Chondrocyte (in vitro differentiated cells): ENCODE measurements around the gene GADL1. TPM values are rescaled to one million over a fixed set of nuclear protein-coding genes. Genes with fewer than 3 reads are reported as not detected.

ENCODE experiments used
- DNase-seq: peaks from one replicate; pipeline ENCODE4 v3.0.0; 2021; ENCODE audit warnings: mixed read lengths, low spot score
- H3K27ac Mint-ChIP-seq: one replicate; pipeline ENCODE4 v1.8.0; 2021; ENCODE audit warnings: mild to moderate bottlenecking, moderate library complexity, mixed read lengths; ENCODE audit not compliant: unreplicated experiment
- H3K27me3 Mint-ChIP-seq: 2 replicates; pipeline ENCODE4 v1.8.0; 2021; ENCODE audit warnings: low read depth, mixed read lengths
- H3K36me3 Mint-ChIP-seq: 2 replicates; pipeline ENCODE4 v1.8.0; 2021; ENCODE audit warnings: low read depth, mixed read lengths
- H3K4me1 Mint-ChIP-seq: 2 replicates; pipeline ENCODE4 v1.8.0; 2021; ENCODE audit warnings: low read depth, mild to moderate bottlenecking, mixed read lengths
- H3K4me3 Mint-ChIP-seq: one replicate; pipeline ENCODE4 v1.8.0; 2021; ENCODE audit warnings: mild to moderate bottlenecking, moderate library complexity, mixed read lengths; ENCODE audit not compliant: unreplicated experiment
- H3K9me3 Mint-ChIP-seq: 2 replicates; pipeline ENCODE4 v1.8.0; 2021; ENCODE audit warnings: low read depth, mixed read lengths
- CTCF ChIP-seq: fragments of 200-600 bp; sonication (generic); IDR thresholded peaks from 2 replicates; pipeline ENCODE4 v1.5.0; 2021; ENCODE audit warnings: antibody characterized with exemption, mild to moderate bottlenecking, moderate library complexity
- total RNA-seq: library from RNA; stranded (reverse); gene quantifications from 3 replicates; pipeline ENCODE4 v1.2.1, GENCODE V29; 2021

Gene GADL1
- total RNA-seq, 1 donor from 2014 or later: not detected

GRCh38 chr3:30918761-30919160 is 24.3 kb upstream of the GADL1 start:
- peaks cover 9% of the 10 kb centered on the region for H3K9me3 Mint-ChIP-seq
- no peak for DNase-seq
- no peak overlapping the region for H3K4me3 Mint-ChIP-seq
- no peaks in the 10 kb centered on the region for H3K27me3 Mint-ChIP-seq
- H3K36me3 Mint-ChIP-seq: no peaks in the 10 kb centered on the region
- no peak overlapping the region for H3K27ac Mint-ChIP-seq
- no peak for TF ChIP-seq CTCF
- H3K4me1 Mint-ChIP-seq: peaks cover 11% of the 10 kb centered on the region

- TF ChIP-seq CTCF: no peak
- no peak for DNase-seq
- Mint-ChIP-seq H3K4me3 (no peak overlapping the region), H3K27ac (no peak overlapping the region), H3K27me3 (no peaks in the 10 kb centered on the region), H3K9me3 (peaks cover 4% of the 10 kb centered on the region), H3K4me1 (peaks cover 15% of the 10 kb centered on the region), H3K36me3 (no peaks in the 10 kb centered on the region)
Observed at GRCh38 chr3:30915782-30916181, 21.3 kb upstream of the GADL1 start.

GRCh38 chr3:30914696-30915095 is 20.2 kb upstream of the GADL1 start:
- peaks cover 15% of the 10 kb centered on the region for H3K4me1 Mint-ChIP-seq
- no peak overlapping the region for H3K27ac Mint-ChIP-seq
- no peaks in the 10 kb centered on the region for H3K36me3 Mint-ChIP-seq
- no peak for DNase-seq
- TF ChIP-seq CTCF: no peak
- no peaks in the 10 kb centered on the region for H3K9me3 Mint-ChIP-seq
- H3K27me3 Mint-ChIP-seq: no peaks in the 10 kb centered on the region
- no peak overlapping the region for H3K4me3 Mint-ChIP-seq

GRCh38 chr3:30913176-30913575 is 18.7 kb upstream of the GADL1 start:
- H3K9me3 Mint-ChIP-seq: no peaks in the 10 kb centered on the region
- no peak for TF ChIP-seq CTCF
- no peak overlapping the region for H3K27ac Mint-ChIP-seq
- H3K36me3 Mint-ChIP-seq: no peaks in the 10 kb centered on the region
- no peak for DNase-seq
- peaks cover 13% of the 10 kb centered on the region for H3K4me1 Mint-ChIP-seq
- no peak overlapping the region for H3K4me3 Mint-ChIP-seq
- H3K27me3 Mint-ChIP-seq: no peaks in the 10 kb centered on the region

GRCh38 chr3:30912301-30912700 is 17.8 kb upstream of the GADL1 start:
- no peak for DNase-seq
- H3K27ac Mint-ChIP-seq: no peak overlapping the region
- peaks cover 13% of the 10 kb centered on the region for H3K4me1 Mint-ChIP-seq
- H3K4me3 Mint-ChIP-seq: no peak overlapping the region
- no peaks in the 10 kb centered on the region for H3K9me3 Mint-ChIP-seq
- no peaks in the 10 kb centered on the region for H3K27me3 Mint-ChIP-seq
- TF ChIP-seq CTCF: no peak
- H3K36me3 Mint-ChIP-seq: no peaks in the 10 kb centered on the region
